ENCODE results near the gene MAGEA12.
"Not testable (repeated sequence)": the region's sequence is repeated elsewhere in the genome, so short reads cannot be mapped to it uniquely, and the experiment has no call there.

The MAGEA12 gene, protein sequence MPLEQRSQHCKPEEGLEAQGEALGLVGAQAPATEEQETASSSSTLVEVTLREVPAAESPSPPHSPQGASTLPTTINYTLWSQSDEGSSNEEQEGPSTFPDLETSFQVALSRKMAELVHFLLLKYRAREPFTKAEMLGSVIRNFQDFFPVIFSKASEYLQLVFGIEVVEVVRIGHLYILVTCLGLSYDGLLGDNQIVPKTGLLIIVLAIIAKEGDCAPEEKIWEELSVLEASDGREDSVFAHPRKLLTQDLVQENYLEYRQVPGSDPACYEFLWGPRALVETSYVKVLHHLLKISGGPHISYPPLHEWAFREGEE

DNA sequence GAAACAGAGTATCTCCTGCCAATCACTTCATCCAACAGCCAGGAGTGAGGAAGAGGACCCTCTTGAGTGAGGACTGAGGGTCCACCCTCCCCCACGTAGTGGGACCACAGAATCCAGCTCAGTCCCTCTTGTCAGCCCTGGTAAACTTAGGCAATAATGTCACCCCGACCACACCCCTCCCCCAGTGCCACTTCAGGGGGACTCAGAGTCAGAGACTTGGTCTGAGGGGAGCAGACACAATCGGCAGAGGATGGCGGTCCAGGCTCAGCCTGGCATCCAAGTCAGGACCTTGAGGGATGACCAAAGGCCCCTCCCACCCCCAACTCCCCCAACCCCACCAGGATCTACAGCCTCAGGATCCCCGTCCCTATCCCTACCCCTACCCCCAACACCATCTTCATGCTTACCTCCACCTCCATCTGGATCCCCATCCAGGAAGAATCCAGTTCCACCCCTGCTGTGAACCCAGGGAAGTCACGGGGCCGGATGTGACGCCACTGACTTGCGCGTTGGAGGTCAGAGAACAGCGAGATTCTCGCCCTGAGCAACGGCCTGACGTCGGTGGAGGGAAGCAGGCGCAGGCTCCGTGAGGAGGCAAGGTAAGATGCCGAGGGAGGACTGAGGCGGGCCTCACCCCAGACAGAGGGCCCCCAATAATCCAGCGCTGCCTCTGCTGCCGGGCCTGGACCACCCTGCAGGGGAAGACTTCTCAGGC, at the start of gene MAGEA12, which contains the start of gene CSAG1:
TSS of gene MAGEA12 (plus strand) at position 497 of the 715 bp plus-strand sequence. CDS start 2,405 bp downstream, outside the sequence.
TSS of gene CSAG1 (minus strand) at position 461 of the 715 bp plus-strand sequence. CDS start 1,261 bp downstream, outside the sequence.
- no peaks in the 10 kb centered on the region for H3K9me3 Mint-ChIP-seq
- no peak within 1 kb of the TSS for H3K4me3 Mint-ChIP-seq
- no peaks in the 10 kb centered on the region for H3K36me3 Mint-ChIP-seq
- DNase-seq (no peak), ATAC-seq (replicated peaks) (no peak)
- H3K27ac Mint-ChIP-seq = no peak within 1 kb of the TSS
- peaks cover 4 to 6% of the 10 kb centered on the region in 2 donors for H3K27me3 Mint-ChIP-seq
- no peaks in the 10 kb centered on the region for H3K4me1 Mint-ChIP-seq

DNA sequence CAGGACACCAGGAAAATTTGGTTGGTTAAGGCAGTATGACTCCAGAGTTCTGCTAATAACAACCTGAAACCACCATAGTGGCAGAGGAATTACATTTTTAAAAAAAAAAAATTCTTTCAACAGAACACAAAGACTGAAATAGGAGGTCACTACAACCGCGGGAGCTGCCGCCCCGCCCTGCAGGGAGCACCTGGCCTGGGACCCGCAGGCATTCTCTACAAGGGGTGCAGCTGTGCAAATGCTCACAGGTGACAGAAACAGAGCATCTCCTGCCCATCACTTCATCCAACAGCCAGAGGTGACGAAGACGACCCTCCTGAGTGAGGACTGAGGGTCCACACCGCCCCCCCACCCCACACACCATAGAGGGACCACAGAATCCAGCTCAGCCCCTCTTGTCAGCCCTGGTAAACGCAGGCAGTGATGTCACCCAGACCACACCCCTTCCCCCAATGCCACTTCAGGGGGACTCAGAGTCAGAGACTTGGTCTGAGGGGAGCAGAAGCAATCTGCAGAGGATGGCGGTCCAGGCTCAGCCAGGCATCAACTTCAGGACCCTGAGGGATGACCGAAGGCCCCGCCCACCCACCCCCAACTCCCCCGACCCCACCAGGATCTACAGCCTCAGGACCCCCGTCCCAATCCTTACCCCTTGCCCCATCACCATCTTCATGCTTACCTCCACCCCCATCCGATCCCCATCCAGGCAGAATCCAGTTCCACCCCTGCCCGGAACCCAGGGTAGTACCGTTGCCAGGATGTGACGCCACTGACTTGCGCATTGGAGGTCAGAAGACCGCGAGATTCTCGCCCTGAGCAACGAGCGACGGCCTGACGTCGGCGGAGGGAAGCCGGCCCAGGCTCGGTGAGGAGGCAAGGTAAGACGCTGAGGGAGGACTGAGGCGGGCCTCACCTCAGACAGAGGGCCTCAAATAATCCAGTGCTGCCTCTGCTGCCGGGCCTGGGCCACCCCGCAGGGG, 35.3 kb upstream of the MAGEA12 start, which contains the start of gene MAGEA3:
TSS of gene MAGEA3 (plus strand) at position 843 of the 980 bp plus-strand sequence. CDS start 2,039 bp downstream, outside the sequence.
- ATAC-seq (replicated peaks); H3K9me3 Mint-ChIP-seq; H3K4me3 Mint-ChIP-seq; H3K27me3 Mint-ChIP-seq; H3K36me3 Mint-ChIP-seq; DNase-seq; H3K27ac Mint-ChIP-seq; H3K4me1 Mint-ChIP-seq: not testable (repeated sequence)

DNA sequence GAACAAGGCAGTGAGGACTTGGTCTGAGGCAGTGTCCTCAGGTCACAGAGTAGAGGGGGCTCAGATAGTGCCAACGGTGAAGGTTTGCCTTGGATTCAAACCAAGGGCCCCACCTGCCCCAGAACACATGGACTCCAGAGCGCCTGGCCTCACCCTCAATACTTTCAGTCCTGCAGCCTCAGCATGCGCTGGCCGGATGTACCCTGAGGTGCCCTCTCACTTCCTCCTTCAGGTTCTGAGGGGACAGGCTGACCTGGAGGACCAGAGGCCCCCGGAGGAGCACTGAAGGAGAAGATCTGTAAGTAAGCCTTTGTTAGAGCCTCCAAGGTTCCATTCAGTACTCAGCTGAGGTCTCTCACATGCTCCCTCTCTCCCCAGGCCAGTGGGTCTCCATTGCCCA, 33.2 kb upstream of the MAGEA12 start:
- not testable (repeated sequence) for H3K36me3 Mint-ChIP-seq; H3K9me3 Mint-ChIP-seq; DNase-seq; H3K4me1 Mint-ChIP-seq; H3K27ac Mint-ChIP-seq; H3K4me3 Mint-ChIP-seq; ATAC-seq (replicated peaks); H3K27me3 Mint-ChIP-seq

DNA sequence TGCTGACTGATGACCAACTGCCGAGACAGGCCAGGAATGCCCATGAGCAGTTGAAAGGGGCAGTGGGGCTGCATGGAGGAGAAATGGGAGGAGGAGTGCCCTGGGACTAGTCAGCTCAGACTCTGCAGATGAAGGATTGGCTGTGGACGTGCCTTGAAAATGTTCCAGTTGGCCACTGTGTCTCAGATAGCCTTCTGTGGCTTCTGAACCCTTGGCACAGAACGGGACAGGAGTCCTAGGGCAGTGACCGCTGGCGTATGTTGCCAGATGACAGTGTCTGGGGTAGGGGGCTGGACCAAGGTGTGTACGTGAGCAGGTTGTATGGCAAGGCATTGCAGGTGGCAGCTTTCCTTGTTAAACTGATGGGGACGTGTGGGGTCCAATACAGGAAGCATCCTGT, 27.1 kb upstream of the MAGEA12 start:
- not testable (repeated sequence) for H3K4me1 Mint-ChIP-seq, H3K4me3 Mint-ChIP-seq

DNA sequence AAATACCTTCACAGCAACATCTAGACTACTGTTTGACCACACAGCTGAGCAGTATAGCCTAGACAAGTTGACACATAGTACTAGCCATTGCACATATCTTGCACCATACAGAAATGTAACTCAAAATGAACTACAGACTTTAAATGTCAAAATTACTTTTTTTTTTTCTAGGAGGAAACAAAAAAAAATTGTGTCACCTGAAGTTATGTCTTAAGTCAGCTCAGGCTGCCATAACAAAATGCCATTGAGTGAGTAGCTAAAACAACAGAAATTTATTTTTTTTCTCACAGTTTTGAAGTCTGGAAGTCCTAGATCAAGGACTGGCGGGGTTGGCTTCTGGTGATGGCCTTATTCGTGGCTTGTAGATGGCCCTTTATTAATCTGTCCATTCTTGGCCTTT, 24.4 kb upstream of the MAGEA12 start, which contains the start of gene CSAG2:
TSS of gene CSAG2 (minus strand) at position 101 of the 400 bp plus-strand sequence. CDS start 161 bp downstream, outside the sequence.
- not testable (repeated sequence) for H3K36me3 Mint-ChIP-seq; DNase-seq; H3K4me3 Mint-ChIP-seq; H3K27ac Mint-ChIP-seq; H3K4me1 Mint-ChIP-seq; H3K27me3 Mint-ChIP-seq; ATAC-seq (replicated peaks); H3K9me3 Mint-ChIP-seq

More for the DNA sequence above, 27.1 kb upstream of the MAGEA12 start:
- ATAC-seq (replicated peaks); DNase-seq; H3K9me3 Mint-ChIP-seq; H3K27ac Mint-ChIP-seq; H3K27me3 Mint-ChIP-seq; H3K36me3 Mint-ChIP-seq: not testable (repeated sequence)

DNA sequence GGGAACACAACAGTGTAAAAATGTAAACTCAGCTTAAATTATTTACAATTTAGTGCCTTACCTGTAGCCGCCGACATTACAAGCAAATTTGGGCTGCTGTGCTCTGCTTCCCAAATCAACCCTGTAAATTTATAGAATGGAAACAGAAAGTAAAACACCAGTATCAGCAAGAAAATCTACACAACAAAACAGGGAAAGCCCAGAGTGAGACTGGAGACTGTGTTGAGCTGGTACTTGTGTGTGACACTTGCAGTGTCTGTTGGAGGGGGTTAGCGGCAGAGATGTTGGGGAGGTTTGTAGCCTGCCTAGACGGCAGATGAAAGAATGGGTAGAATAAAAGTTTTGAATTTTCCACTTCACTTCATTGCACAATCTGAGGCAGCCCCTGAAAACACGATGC, 20.4 kb upstream of the MAGEA12 start:
- H3K36me3 Mint-ChIP-seq, H3K27ac Mint-ChIP-seq, H3K9me3 Mint-ChIP-seq: not testable (repeated sequence)

DNA sequence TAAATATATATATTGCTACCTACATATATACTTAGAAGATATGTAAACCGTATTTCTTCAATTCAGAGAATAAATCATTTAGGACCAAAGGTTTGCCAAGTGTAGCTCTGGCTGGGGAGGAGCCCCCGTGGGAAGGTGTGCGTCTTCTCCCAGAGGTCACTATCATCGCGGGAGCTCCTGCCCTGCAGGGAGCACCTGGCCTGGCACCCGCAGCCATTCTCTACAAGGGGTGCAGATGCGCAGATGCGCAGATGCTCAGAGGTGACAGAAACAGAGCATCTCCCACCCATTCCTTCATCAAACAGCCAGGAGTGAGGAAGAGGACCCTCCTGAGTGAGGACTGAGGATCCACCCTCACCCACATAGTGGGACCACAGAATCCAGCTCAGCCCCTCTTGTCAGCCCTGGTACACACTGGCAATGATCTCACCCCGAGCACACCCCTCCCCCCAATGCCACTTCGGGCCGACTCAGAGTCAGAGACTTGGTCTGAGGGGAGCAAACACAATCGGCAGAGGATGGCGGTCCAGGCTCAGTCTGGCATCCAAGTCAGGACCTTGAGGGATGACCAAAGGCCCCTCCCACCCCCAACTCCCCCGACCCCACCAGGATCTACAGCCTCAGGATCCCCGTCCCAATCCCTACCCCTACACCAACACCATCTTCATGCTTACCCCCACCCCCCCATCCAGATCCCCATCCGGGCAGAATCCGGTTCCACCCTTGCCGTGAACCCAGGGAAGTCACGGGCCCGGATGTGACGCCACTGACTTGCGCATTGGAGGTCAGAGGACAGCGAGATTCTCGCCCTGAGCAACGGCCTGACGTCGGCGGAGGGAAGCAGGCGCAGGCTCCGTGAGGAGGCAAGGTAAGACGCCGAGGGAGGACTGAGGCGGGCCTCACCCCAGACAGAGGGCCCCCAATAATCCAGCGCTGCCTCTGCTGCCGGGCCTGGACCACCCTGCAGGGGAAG, 19.5 kb upstream of the MAGEA12 start, which contains the start of gene MAGEA2B:
TSS of gene MAGEA2B (plus strand) at position 814 of the 973 bp plus-strand sequence. CDS start 2,479 bp downstream, outside the sequence.
- DNase-seq; ATAC-seq (replicated peaks); H3K4me1 Mint-ChIP-seq; H3K27me3 Mint-ChIP-seq; H3K27ac Mint-ChIP-seq; H3K36me3 Mint-ChIP-seq; H3K9me3 Mint-ChIP-seq; H3K4me3 Mint-ChIP-seq: not testable (repeated sequence)

More for the DNA sequence above, 20.4 kb upstream of the MAGEA12 start:
- ATAC-seq (replicated peaks); H3K4me3 Mint-ChIP-seq; DNase-seq; H3K27me3 Mint-ChIP-seq; H3K4me1 Mint-ChIP-seq: not testable (repeated sequence)

DNA sequence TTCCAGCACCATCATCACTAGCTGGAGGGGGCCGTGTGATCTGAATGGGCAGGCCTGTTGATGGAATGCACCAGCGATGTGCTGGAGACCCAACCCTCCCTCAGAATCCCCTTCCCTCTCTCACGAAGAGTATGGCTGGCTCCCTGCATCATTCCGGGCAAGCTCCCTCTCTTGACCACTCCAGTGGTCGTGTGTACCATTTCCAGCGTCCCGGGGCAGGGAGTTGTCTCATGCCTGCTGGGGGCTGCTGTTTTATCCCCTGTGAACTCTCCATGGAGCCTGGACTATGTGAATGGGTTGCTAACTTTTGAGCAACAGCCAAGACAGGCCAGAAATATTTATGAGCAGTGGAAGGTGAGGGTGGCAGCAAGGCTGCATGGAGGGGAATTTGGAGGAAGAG, 8.1 kb upstream of the MAGEA12 start:
- no peaks in the 10 kb centered on the region for H3K36me3 Mint-ChIP-seq
- H3K9me3 Mint-ChIP-seq = no peaks in the 10 kb centered on the region
- ATAC-seq (replicated peaks) (no peak), DNase-seq (no peak)
- H3K4me3 Mint-ChIP-seq = no peak overlapping the region
- peaks cover 9 to 14% of the 10 kb centered on the region in 2 donors for H3K27me3 Mint-ChIP-seq
- no peaks in the 10 kb centered on the region for H3K4me1 Mint-ChIP-seq
- no peak overlapping the region for H3K27ac Mint-ChIP-seq

DNA sequence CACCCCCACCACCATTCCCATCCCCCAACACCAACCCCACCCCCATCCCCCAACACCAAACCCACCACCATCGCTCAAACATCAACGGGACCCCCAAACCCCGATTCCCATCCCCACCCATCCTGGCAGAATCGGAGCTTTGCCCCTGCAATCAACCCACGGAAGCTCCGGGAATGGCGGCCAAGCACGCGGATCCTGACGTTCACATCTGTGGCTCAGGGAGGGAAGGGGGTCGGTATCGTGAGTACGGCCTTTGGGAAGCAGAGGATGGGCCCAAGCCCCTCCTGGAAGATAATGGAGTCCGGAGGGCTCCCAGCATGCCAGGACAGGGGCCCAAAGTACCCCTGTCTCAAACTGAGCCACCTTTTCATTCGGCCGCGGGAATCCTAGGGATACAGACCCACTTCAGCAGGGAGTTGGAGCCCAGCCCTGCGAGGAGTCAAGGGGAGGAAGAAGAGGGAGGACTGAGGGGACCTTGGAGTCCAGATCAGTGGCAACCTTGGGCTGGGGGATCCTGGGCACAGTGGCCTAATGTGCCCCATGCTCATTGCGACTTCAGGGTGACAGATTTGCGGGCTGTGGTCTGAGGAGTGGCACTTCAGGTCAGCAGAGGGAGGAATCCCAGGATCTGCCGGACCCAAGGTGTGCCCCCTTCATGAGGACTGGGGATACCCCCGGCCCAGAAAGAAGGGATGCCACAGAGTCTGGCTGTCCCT, 744 bp downstream of the MAGEA12 start:
- H3K4me3 Mint-ChIP-seq; DNase-seq; H3K27me3 Mint-ChIP-seq; H3K4me1 Mint-ChIP-seq; H3K9me3 Mint-ChIP-seq; H3K27ac Mint-ChIP-seq; ATAC-seq (replicated peaks); H3K36me3 Mint-ChIP-seq: not testable (repeated sequence)

DNA sequence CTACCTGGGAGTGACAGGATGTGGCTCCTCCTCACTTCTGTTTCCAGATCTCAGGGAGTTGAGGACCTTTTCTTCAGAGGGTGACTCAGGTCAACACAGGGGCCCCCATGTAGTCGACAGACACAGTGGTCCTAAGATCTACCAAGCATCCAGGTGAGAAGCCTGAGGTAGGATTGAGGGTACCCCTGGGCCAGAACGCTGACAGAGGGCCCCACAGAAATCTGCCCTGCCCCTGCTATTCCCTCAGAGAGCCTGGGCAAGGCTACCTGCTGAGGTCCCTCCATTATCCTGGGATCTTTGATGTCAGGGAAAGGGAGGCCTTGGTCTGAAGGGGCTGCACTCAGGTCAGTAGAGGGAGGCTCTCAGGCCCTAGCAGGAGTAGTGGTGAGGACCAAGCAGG, 1.5 kb downstream of the MAGEA12 start:
- Mint-ChIP-seq H3K4me3 (no peak overlapping the region), H3K36me3 (no peaks in the 10 kb centered on the region), H3K9me3 (no peaks in the 10 kb centered on the region), H3K27me3 (no peaks in the 10 kb centered on the region), H3K27ac (no peak overlapping the region), H3K4me1 (no peaks in the 10 kb centered on the region)
- DNase-seq (no peak), ATAC-seq (replicated peaks) (no peak)

DNA sequence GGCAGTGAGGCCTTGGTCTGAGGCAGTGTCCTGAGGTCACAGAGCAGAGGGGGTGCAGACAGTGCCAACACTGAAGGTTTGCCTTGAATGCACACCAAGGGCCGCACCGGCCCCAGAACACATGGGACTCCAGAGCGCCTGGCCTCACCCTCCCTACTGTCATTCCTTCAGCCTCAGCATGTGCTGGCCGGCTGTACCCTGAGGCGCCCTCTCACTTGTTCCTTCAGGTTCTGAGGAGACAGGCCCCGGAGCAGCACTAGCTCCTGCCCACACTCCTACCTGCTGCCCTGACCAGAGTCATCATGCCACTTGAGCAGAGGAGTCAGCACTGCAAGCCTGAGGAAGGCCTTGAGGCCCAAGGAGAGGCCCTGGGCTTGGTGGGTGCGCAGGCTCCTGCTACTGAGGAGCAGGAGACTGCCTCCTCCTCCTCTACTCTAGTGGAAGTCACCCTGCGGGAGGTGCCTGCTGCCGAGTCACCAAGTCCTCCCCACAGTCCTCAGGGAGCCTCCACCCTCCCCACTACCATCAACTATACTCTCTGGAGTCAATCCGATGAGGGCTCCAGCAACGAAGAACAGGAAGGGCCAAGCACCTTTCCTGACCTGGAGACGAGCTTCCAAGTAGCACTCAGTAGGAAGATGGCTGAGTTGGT, 2.4 kb downstream of the MAGEA12 start:
- DNase-seq (no peak), ATAC-seq (replicated peaks) (no peak)
- Mint-ChIP-seq H3K9me3 (no peaks in the 10 kb centered on the region), H3K27ac (no peak overlapping the region), H3K27me3 (no peaks in the 10 kb centered on the region), H3K36me3 (no peaks in the 10 kb centered on the region), H3K4me1 (no peaks in the 10 kb centered on the region), H3K4me3 (no peak overlapping the region)

DNA sequence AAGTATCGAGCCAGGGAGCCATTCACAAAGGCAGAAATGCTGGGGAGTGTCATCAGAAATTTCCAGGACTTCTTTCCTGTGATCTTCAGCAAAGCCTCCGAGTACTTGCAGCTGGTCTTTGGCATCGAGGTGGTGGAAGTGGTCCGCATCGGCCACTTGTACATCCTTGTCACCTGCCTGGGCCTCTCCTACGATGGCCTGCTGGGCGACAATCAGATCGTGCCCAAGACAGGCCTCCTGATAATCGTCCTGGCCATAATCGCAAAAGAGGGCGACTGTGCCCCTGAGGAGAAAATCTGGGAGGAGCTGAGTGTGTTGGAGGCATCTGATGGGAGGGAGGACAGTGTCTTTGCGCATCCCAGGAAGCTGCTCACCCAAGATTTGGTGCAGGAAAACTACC, 3.0 kb downstream of the MAGEA12 start:
- not testable (repeated sequence) for H3K9me3 Mint-ChIP-seq; DNase-seq; H3K4me3 Mint-ChIP-seq; H3K36me3 Mint-ChIP-seq; H3K4me1 Mint-ChIP-seq; H3K27me3 Mint-ChIP-seq; H3K27ac Mint-ChIP-seq; ATAC-seq (replicated peaks)

Measured in stimulated activated naive B cell treated with anti-CD40 and anti-IgM and Interleukin-4, amounts not matched to agents 10 μg/mL and 1 μg/mL and 100 μg/mL, for 72 hours (primary cell).